Stimulated activated CD4-positive, alpha-beta T cell treated with anti-CD3 and anti-CD28 coated beads, Interleukin-4, amount 100 ng/mL, for 48 hours (primary cell): Measurements from ENCODE around the gene KATNB1.
"Not testable (repeated sequence)": the region's sequence is repeated elsewhere in the genome, so short reads cannot be mapped to it uniquely, and the experiment has no call there.

Source experiments
- DNase-seq, 2 donors: peaks; one replicate each; pipeline ENCODE4 v3.0.0-alpha.2; 2020; ENCODE audit warnings: low read depth in 2 of 2

Gene KATNB1

GRCh38 chr16:57791893-57792461 lies 56.4 kb downstream of the KATNB1 start:
- DNase-seq, result no peak

- no peak for DNase-seq
These were observed 59.4 kb downstream of the KATNB1 start for GRCh38 chr16:57794849-57795430.

- peak in 1 of 2 donors; percentile 6 for DNase-seq
These were observed 59.9 kb downstream of the KATNB1 start for GRCh38 chr16:57795431-57795878.

GRCh38 chr16:57796014-57796413 lies 60.4 kb downstream of the KATNB1 start:
- not testable (repeated sequence) for DNase-seq

GRCh38 chr16:57797216-57797525 lies 61.6 kb downstream of the KATNB1 start:
- DNase-seq, result no peak

- DNase-seq, result no peak
These were observed 62.1 kb downstream of the KATNB1 start for GRCh38 chr16:57797526-57798266.

- DNase-seq, result no peak
These were observed 62.8 kb downstream of the KATNB1 start for GRCh38 chr16:57798267-57798810.

GRCh38 chr16:57798953-57799599 lies 63.5 kb downstream of the KATNB1 start:
- no peak for DNase-seq

GRCh38 chr16:57799600-57800199 lies 64.1 kb downstream of the KATNB1 start:
- no peak for DNase-seq

- no peak for DNase-seq
These were observed 64.9 kb downstream of the KATNB1 start for GRCh38 chr16:57800200-57801097.

- no peak for DNase-seq
These were observed 65.7 kb downstream of the KATNB1 start for GRCh38 chr16:57801098-57801808.

- no peak for DNase-seq
These were observed 66.3 kb downstream of the KATNB1 start for GRCh38 chr16:57801809-57802340.

- peak; percentile 43 to 57 for DNase-seq
These were observed 67.0 kb downstream of the KATNB1 start, which contains the start of gene KIFC3 for GRCh38 chr16:57802341-57803133. Gene KIFC3 (minus strand): TSS chr16:57802491. CDS start chr16:57798243, 4,248 bp downstream.

GRCh38 chr16:57803134-57803990 lies 67.8 kb downstream of the KATNB1 start:
- DNase-seq, result no peak

GRCh38 chr16:57804111-57804837 lies 68.7 kb downstream of the KATNB1 start:
- no peak for DNase-seq

GRCh38 chr16:57805176-57805575 lies 69.6 kb downstream of the KATNB1 start:
- DNase-seq, result no peak
